Nephron progenitor cell (in vitro differentiated cells): ENCODE data around the gene STRN4.

Experiments
- DNase-seq: peaks from one replicate; pipeline ENCODE4 v3.0.0; 2021
- H3K27ac Mint-ChIP-seq: 2 replicates; pipeline ENCODE4 v1.8.0; 2021; ENCODE audit warnings: mild to moderate bottlenecking, moderate library complexity, mixed read lengths
- H3K27me3 Mint-ChIP-seq: 2 replicates; pipeline ENCODE4 v1.8.0; 2021; ENCODE audit warnings: mild to moderate bottlenecking, low read depth, mixed read lengths; ENCODE audit not compliant: poor library complexity
- H3K36me3 Mint-ChIP-seq: 2 replicates; pipeline ENCODE4 v1.8.0; 2021; ENCODE audit warnings: low read depth, mixed read lengths
- H3K4me1 Mint-ChIP-seq: 2 replicates; pipeline ENCODE4 v1.8.0; 2021; ENCODE audit warnings: mixed read lengths
- H3K4me3 Mint-ChIP-seq: 2 replicates; pipeline ENCODE4 v1.8.0; 2021; ENCODE audit warnings: mild to moderate bottlenecking, moderate library complexity, mixed read lengths
- H3K9me3 Mint-ChIP-seq: 2 replicates; pipeline ENCODE4 v1.8.0; 2021; ENCODE audit warnings: mild to moderate bottlenecking, moderate library complexity, mixed read lengths
- TF ChIP-seq, protein P1 (sequence below): fragments of 200-600 bp; sonication (generic); IDR thresholded peaks from 2 replicates; pipeline ENCODE4 v1.5.0; 2021; ENCODE audit warnings: antibody characterized with exemption

Gene STRN4

DNA sequence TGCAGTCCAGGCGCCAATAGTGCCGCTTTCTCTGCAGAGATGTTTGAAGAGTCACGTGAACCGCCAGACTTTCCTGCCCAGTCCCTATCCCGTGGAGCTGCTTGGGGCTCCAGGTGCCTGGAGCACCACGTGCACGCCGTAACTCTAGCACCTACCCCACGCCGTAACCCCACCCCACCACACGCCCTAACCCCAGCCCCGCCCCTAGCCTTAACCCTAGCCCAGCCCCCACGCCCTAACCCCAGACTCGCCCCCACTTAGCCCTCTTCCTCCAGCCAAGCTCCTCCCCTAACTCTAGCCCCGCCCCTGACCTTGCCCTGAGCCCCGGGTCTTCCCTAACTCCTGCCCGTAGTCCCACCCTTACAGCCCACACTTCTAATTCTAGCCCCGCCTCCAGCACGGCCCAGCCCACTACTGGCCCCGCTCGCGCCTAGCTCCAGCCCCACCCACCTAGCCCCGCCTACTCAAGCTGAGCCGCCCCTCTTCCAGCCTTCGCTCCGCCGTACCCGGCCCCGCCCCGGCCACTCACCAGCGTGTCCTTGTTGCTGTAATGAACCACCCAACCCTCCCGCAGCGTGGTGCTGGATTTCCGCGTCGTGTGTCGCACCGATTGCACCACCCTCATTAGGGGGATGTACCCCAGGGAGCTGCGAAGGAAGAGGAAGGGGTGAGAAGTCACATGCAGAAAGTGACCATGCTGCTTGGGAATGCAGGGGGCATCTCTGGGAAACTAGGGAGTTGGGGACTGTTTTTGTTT is 48.9 kb downstream of the STRN4 start:
- H3K27ac Mint-ChIP-seq, result peak overlapping the region; percentile 38
- H3K4me1 Mint-ChIP-seq, result peaks cover 19% of the 10 kb centered on the region

DNA sequence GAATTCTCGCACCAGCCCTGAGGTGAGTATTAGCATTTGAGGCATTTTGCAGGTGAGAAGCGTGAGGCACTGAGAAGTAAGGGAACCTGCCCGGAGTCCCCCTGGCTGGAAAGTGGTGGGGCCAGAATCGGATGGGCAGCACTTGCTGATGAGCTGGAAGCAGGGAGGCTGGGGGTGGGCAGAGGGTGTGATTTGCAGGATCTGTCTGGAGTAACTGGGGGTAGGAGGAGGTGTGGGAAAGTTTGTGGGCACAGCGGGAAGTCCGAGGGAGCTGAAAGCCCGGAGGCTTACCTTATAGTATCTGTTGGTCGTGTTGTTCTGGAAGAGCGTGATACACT is 49.4 kb downstream of the STRN4 start:
- DNase-seq, result no peak
- H3K27me3 Mint-ChIP-seq, result peaks cover 3% of the 10 kb centered on the region
- peak overlapping the region; percentile 38 for H3K27ac Mint-ChIP-seq
- peak overlapping the region; percentile 64 for H3K4me3 Mint-ChIP-seq
- H3K9me3 Mint-ChIP-seq, result no peaks in the 10 kb centered on the region
- TF ChIP-seq, protein P1, sequence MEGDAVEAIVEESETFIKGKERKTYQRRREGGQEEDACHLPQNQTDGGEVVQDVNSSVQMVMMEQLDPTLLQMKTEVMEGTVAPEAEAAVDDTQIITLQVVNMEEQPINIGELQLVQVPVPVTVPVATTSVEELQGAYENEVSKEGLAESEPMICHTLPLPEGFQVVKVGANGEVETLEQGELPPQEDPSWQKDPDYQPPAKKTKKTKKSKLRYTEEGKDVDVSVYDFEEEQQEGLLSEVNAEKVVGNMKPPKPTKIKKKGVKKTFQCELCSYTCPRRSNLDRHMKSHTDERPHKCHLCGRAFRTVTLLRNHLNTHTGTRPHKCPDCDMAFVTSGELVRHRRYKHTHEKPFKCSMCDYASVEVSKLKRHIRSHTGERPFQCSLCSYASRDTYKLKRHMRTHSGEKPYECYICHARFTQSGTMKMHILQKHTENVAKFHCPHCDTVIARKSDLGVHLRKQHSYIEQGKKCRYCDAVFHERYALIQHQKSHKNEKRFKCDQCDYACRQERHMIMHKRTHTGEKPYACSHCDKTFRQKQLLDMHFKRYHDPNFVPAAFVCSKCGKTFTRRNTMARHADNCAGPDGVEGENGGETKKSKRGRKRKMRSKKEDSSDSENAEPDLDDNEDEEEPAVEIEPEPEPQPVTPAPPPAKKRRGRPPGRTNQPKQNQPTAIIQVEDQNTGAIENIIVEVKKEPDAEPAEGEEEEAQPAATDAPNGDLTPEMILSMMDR, result no peak
- peaks cover 19% of the 10 kb centered on the region for H3K4me1 Mint-ChIP-seq
- peaks cover 77% of the 10 kb centered on the region for H3K36me3 Mint-ChIP-seq

More for the DNA sequence above, 48.9 kb downstream of the STRN4 start:
- Mint-ChIP-seq H3K9me3 (no peaks in the 10 kb centered on the region), H3K36me3 (peaks cover 76% of the 10 kb centered on the region), H3K27me3 (peaks cover 3% of the 10 kb centered on the region), H3K4me3 (peak overlapping the region; percentile 64)
- peak; percentile 99 for DNase-seq
- TF ChIP-seq, protein P1, result no peak

DNA sequence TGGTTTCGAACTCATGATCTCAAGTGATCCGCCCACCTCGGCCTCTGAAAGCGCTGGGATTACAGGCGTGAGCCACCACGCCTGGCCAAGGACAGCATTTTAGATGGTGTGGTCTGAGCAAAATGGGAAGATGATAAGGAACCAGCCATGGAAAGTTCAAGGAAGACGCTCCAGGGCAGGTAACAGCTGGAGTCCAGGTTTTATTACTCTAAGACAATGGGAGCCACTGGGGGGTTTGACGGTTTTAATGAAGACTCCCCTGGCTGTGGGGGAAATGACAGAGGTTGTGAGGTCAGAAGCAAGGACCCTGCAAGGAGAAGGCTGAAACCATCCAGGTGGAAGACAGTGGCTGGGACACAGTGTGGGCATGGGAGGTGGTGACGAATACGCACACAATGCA is 50.2 kb downstream of the STRN4 start:
- H3K27me3 Mint-ChIP-seq, result peaks cover 3% of the 10 kb centered on the region
- H3K9me3 Mint-ChIP-seq, result no peaks in the 10 kb centered on the region
- TF ChIP-seq, protein P1, result no peak
- H3K27ac Mint-ChIP-seq, result no peak overlapping the region
- peaks cover 78% of the 10 kb centered on the region for H3K36me3 Mint-ChIP-seq
- peaks cover 19% of the 10 kb centered on the region for H3K4me1 Mint-ChIP-seq
- H3K4me3 Mint-ChIP-seq, result no peak overlapping the region
- DNase-seq, result no peak

DNA sequence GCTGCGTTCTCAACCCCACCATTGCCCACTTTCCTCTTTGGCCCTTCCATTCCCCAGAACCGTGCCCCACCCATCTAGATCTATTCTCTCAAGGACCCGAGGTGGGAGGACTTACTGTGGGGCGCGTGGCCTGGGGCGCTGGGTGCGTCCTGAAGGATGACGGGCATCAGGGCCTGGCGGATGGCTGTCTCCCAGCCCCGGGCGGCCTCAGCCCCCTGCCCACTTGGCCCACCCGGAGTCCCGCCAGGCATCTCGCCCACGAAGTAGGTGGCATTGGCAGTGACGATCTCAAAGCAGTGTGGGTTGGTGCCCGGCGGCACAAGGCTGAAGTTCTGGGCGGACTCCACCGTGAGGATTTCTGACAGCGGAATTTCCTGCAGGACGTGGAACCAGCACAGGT is 52.5 kb downstream of the STRN4 start:
- Mint-ChIP-seq H3K9me3 (no peaks in the 10 kb centered on the region), H3K4me3 (no peak overlapping the region), H3K36me3 (peaks cover 83% of the 10 kb centered on the region), H3K4me1 (peaks cover 19% of the 10 kb centered on the region), H3K27ac (no peak overlapping the region), H3K27me3 (peaks cover 3% of the 10 kb centered on the region)
- no peak for DNase-seq
- TF ChIP-seq, protein P1, result no peak

DNA sequence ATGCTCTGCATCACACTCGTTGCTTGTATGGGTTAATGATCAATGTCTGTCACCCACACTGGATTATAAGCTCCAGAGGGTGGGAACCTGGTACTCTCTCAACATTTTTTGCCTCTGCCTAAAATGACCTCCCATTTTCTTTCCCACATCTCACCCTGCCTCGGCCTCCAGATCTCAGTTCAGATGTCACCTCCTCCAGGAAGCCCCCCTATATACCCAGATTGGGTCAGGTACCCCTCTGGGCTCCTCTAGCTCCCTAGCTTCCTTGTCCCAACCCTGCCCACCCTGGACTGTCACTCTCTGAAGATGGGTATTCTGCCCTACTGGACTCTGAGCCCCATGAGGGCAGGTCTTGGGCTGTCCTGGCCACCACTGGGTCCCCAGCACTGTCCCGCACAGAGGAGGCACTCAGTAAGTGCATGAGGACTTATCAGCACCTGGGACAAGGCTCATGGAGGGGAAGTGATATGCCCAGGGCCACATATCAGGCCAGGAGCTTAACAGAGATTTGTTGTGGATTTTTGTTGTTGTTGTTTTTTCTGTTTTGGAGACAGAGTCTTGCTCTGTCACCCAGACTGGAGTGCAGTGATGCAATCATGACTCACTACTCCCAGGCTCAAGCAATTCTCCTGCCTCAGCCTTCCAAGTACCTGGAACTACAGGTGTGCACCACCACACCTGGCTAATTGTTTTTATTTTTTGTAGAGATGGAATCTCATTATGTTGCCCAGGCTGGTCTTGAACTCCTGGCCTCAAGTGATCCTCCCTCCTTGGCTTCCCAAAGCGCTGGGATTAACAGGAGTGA is 53.1 kb downstream of the STRN4 start:
- H3K27me3 Mint-ChIP-seq, result peaks cover 3% of the 10 kb centered on the region
- H3K36me3 Mint-ChIP-seq, result peaks cover 83% of the 10 kb centered on the region
- no peak overlapping the region for H3K4me3 Mint-ChIP-seq
- no peaks in the 10 kb centered on the region for H3K9me3 Mint-ChIP-seq
- no peak overlapping the region for H3K27ac Mint-ChIP-seq
- peaks cover 19% of the 10 kb centered on the region for H3K4me1 Mint-ChIP-seq
- DNase-seq, result no peak
- TF ChIP-seq, protein P1, result no peak
